OCI-LY1 (cell line): ENCODE data around the gene SNAI3.
A peak's percentile ranks its signal among the peaks of the same experiment; 100 is the strongest.

Experiments
- H2AFZ ChIP-seq: fragments of 200-600 bp; sonication (generic), shearing (Covaris generic); 2 replicates; pipeline ENCODE4 v1.6.0; 2014; ENCODE audit warnings: antibody characterized with exemption, mild to moderate bottlenecking, low read length
- H3F3A ChIP-seq: fragments of 200-600 bp; sonication (generic), shearing (Covaris generic); 2 replicates; pipeline ENCODE4 v1.6.0; 2014; ENCODE audit warnings: mild to moderate bottlenecking, antibody characterized with exemption, low read length, moderate library complexity; ENCODE audit not compliant: insufficient read depth
- H3K27ac ChIP-seq: fragments of 200-600 bp; sonication (generic); 2 replicates; pipeline ENCODE4 v1.5.1; 2014; ENCODE audit warnings: low read length, mixed run types, mild to moderate bottlenecking, low read depth; ENCODE audit not compliant: poor library complexity, severe bottlenecking
- H3K27me3 ChIP-seq: fragments of 200-600 bp; sonication (generic); 2 replicates; pipeline ENCODE4 v1.6.0; 2014; ENCODE audit warnings: antibody characterized with exemption, mild to moderate bottlenecking, low read length, moderate library complexity; ENCODE audit not compliant: insufficient read depth
- H3K36me3 ChIP-seq: fragments of 200-600 bp; sonication (generic); 2 replicates; pipeline ENCODE4 v1.6.1; 2014; ENCODE audit warnings: mild to moderate bottlenecking, antibody characterized with exemption, low read length, moderate library complexity, mixed read lengths; ENCODE audit not compliant: insufficient read depth
- H3K4me1 ChIP-seq: fragments of 200-600 bp; sonication (generic); 2 replicates; pipeline ENCODE4 v1.5.1; 2014; ENCODE audit warnings: mild to moderate bottlenecking, low read length, moderate library complexity; ENCODE audit not compliant: insufficient read depth, severe bottlenecking
- H3K4me2 ChIP-seq: fragments of 200-600 bp; sonication (generic), shearing (Covaris generic); 2 replicates; pipeline ENCODE4 v1.6.1; 2014; ENCODE audit warnings: low read length
- H3K4me3 ChIP-seq: fragments of 200-600 bp; sonication (generic); 2 replicates; pipeline ENCODE4 v1.5.1; 2014; ENCODE audit warnings: low read length, low read depth, mild to moderate bottlenecking, mixed read lengths; ENCODE audit not compliant: poor library complexity, severe bottlenecking
- H3K79me2 ChIP-seq: fragments of 200-600 bp; shearing (Covaris generic); 2 replicates; pipeline ENCODE4 v1.6.1; 2016; ENCODE audit warnings: mixed run types, low read length, mixed read lengths; ENCODE audit not compliant: insufficient read depth
- H3K9ac ChIP-seq: fragments of 200-600 bp; sonication (generic), shearing (Covaris generic); 2 replicates; pipeline ENCODE4 v1.6.1; 2014; ENCODE audit warnings: mild to moderate bottlenecking, low read length, mixed read lengths
- H3K9me2 ChIP-seq: fragments of 200-600 bp; sonication (generic), shearing (Covaris generic); 2 replicates; pipeline ENCODE4 v1.6.1; 2014; ENCODE audit warnings: low read depth, mild to moderate bottlenecking, low read length, mixed read lengths
- H3K9me3 ChIP-seq: fragments of 200-600 bp; shearing (Covaris generic); 2 replicates; pipeline ENCODE4 v1.6.1; 2014; ENCODE audit warnings: low read length, mixed read lengths
- H4K20me1 ChIP-seq: fragments of 200-600 bp; sonication (generic), shearing (Covaris generic); 2 replicates; pipeline ENCODE4 v1.6.0; 2016; ENCODE audit warnings: mild to moderate bottlenecking, low read length; ENCODE audit not compliant: insufficient read depth
- CTCF ChIP-seq: fragments of 200-600 bp; sonication (generic), shearing (Covaris generic); IDR thresholded peaks from 2 replicates; pipeline ENCODE4 v1.5.1; 2017; ENCODE audit warnings: mild to moderate bottlenecking, antibody characterized with exemption, low read length, moderate library complexity, mixed read lengths
- EZH2 ChIP-seq: fragments of 200-600 bp; sonication (generic), shearing (Covaris generic); IDR thresholded peaks from 2 replicates; pipeline ENCODE4 v1.8.0; 2017; ENCODE audit warnings: borderline replicate concordance, mixed run types, mild to moderate bottlenecking, antibody characterized with exemption, low read length, moderate library complexity, mixed read lengths

The SNAI3 gene

DNA sequence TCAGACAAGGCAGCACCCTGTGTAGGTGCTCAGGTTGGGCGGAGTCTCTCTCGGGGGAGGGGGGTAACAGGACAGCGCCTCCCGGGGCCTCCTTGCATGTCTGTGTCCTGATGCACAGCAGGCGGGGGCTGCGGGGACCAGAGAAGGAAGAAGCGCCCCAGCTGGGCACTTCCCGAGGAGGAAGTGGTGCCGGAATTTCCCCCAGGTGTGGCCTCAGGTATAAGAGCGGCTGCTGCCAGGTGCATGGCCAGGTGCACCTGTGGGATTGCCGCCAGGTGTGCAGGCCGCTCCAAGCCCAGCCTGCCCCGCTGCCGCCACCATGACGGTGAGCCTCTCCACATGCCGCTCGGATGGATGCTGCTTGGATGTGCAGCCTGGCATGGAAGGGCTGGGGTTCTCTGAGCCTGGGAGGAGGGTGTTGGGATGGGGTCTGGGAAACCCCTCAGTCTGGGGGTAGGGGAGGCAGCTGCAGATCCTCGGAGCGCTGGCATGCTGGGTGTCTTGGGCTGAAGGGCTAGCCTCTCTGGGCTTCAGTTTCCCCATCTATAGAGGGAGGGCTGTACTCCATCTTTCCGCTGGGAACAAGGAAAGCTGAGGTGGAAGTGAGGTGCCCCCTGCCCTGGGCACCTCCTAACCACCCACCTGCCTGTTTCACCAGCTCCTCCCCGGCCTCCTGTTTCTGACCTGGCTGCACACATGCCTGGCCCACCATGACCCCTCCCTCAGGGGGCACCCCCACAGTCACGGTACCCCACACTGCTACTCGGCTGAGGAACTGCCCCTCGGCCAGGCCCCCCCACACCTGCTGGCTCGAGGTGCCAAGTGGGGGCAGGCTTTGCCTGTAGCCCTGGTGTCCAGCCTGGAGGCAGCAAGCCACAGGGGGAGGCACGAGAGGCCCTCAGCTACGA is 47.7 kb downstream of the SNAI3 start, which contains the start of gene IL17C:
IL17C (plus strand) TSS at position 250 of the 908 bp plus-strand sequence; CDS start at position 320, 70 bp downstream.
- Histone ChIP-seq H3K4me1 (peaks cover 45% of the 10 kb centered on the region), H3K36me3 (peaks cover 13% of the 10 kb centered on the region), H3K9me3 (no peaks in the 10 kb centered on the region), H3K27ac (peak within 1 kb of the TSS; percentile 50), H3K9me2 (no peaks in the 10 kb centered on the region), H3K79me2 (no peaks in the 10 kb centered on the region), H2AFZ (no peak within 1 kb of the TSS), H3K27me3 (peaks cover 16% of the 10 kb centered on the region), H3K4me2 (peak within 1 kb of the TSS; percentile 23; the same call in 1 of the 2 replicates), H3F3A (no peaks in the 10 kb centered on the region), H3K9ac (no peak within 1 kb of the TSS; the same call in 1 of the 2 replicates), H4K20me1 (no peaks in the 10 kb centered on the region), H3K4me3 (no peak within 1 kb of the TSS)
- no peak for TF ChIP-seq EZH2
- TF ChIP-seq CTCF = no peak

DNA sequence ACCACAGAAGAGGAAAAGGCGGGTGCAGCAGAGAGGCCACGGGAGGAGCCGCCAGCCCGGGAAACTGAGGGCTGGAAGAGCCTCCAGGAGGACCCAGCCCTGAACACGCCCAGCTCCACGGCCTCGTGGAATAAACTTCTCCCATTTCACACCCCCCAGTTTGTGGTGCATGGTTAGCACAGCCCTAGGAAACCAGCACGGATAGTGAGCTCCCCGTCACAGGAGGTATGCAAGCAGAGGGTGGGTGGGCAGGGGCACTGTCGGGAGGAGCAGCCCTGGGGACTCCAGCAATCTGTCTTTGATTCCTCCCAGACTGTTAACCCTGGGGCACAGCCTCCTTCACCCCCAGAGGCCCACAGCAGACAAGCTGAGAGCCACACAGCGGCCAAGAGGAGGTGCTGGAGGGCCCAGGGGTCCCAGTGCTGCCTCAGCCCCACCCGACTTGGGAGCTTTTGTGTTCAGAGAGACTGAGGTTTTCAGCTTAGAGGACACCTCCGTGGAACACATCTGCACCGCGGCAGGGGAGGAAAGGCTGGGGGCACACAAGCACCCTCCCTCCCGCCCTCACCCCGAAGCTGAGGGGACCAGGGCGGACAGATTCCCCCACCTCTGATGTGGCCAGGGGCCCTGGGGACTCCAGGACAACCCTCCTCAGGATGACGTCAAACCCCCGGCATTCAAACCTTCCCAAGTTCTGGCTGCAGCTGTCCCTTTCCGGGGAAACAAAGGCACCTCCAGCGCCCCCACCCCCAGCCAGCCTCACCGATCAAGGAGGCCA is 49.6 kb downstream of the SNAI3 start:
- no peaks in the 10 kb centered on the region for H3K79me2 ChIP-seq
- no peak overlapping the region for H2AFZ ChIP-seq
- peaks cover 47% of the 10 kb centered on the region for H3K4me1 ChIP-seq
- peaks cover 16% of the 10 kb centered on the region for H3K27me3 ChIP-seq
- H3K9me2 ChIP-seq = no peaks in the 10 kb centered on the region
- no peak overlapping the region for H3K4me3 ChIP-seq
- no peaks in the 10 kb centered on the region for H3K9me3 ChIP-seq
- H3K4me2 ChIP-seq = no peak overlapping the region
- peak overlapping the region; percentile 50 for H3K27ac ChIP-seq
- no peak for TF ChIP-seq CTCF
- TF ChIP-seq EZH2 = no peak
- H4K20me1 ChIP-seq = no peaks in the 10 kb centered on the region
- no peaks in the 10 kb centered on the region for H3F3A ChIP-seq
- H3K36me3 ChIP-seq = peaks cover 9% of the 10 kb centered on the region
- no peak overlapping the region for H3K9ac ChIP-seq

DNA sequence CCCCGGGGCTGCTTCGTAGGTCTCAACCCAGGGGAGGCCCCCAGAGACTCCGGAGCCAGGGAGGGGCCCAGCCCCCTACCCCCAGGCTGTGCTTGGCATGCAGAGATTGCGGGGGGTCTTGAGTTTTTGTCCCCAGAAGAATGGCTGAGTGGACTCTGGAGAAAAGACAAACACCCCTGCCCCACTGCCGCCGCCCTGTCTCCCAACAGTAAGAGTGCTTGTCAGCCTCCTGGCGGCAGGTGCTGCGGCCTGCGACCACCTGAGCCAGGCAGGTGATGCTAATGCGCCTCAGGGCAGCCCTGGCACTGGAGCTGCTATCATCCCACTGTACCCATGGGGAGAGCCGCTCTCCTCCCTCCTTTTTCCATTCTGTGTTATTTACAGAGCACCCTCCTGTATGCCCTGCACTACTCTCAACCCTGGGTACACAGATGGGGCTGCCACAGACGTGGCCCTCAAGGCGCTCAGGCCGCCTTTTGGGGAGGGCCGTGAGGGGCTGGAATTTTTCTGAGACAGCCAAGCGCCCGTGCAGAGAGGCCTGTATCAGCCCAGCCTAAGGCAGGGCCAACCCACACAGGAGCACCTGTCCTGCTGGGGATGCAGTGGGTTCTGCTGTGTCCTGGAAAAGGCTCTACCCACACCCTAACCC is 50.5 kb downstream of the SNAI3 start:
- no peaks in the 10 kb centered on the region for H4K20me1 ChIP-seq
- peak overlapping the region; percentile 25 for H3K27ac ChIP-seq
- H3K9me3 ChIP-seq = no peaks in the 10 kb centered on the region
- H3K4me3 ChIP-seq = no peak overlapping the region
- H3F3A ChIP-seq = no peaks in the 10 kb centered on the region
- H3K4me1 ChIP-seq = peaks cover 47% of the 10 kb centered on the region
- H3K27me3 ChIP-seq = peaks cover 10% of the 10 kb centered on the region; the same call in 1 of the 2 replicates
- H2AFZ ChIP-seq = no peak overlapping the region
- peaks cover 17% of the 10 kb centered on the region for H3K36me3 ChIP-seq
- no peaks in the 10 kb centered on the region for H3K9me2 ChIP-seq
- H3K79me2 ChIP-seq = no peaks in the 10 kb centered on the region
- no peak overlapping the region for H3K4me2 ChIP-seq
- TF ChIP-seq CTCF (no peak; the same call in 1 of the 2 replicates), EZH2 (no peak)
- no peak overlapping the region for H3K9ac ChIP-seq
